Type B pancreatic cell (in vitro differentiated cells): Measurements from ENCODE around the gene ETV6. TPM values are rescaled to one million over a fixed set of nuclear protein-coding genes. Genes with fewer than 3 reads are reported as not detected.
A peak's percentile ranks its signal among the peaks of the same experiment; 100 is the strongest.

Experiments
- DNase-seq: peaks from one replicate; pipeline ENCODE4 v3.0.0; 2021; ENCODE audit warnings: mixed read lengths; ENCODE audit not compliant: unreplicated experiment; ENCODE audit errors: extremely low spot score
- H3K27ac Mint-ChIP-seq: 2 replicates; pipeline ENCODE4 v1.8.0; 2021; ENCODE audit warnings: mild to moderate bottlenecking, mixed read lengths
- H3K27me3 Mint-ChIP-seq: 2 replicates; pipeline ENCODE4 v1.8.0; 2021; ENCODE audit warnings: mixed read lengths
- H3K36me3 Mint-ChIP-seq: 2 replicates; pipeline ENCODE4 v1.8.0; 2021; ENCODE audit warnings: mixed read lengths
- H3K4me1 Mint-ChIP-seq: one replicate; pipeline ENCODE4 v1.8.0; 2021; ENCODE audit warnings: mixed read lengths; ENCODE audit not compliant: unreplicated experiment
- H3K4me3 Mint-ChIP-seq: 2 replicates; pipeline ENCODE4 v1.8.0; 2021; ENCODE audit warnings: mild to moderate bottlenecking, mixed read lengths
- H3K9me3 Mint-ChIP-seq: 2 replicates; pipeline ENCODE4 v1.8.0; 2021; ENCODE audit warnings: mixed read lengths
- total RNA-seq: library from RNA; stranded (reverse); gene quantifications from 2 replicates; pipeline ENCODE4 v1.2.1, GENCODE V29; 2021; ENCODE audit warnings: low replicate concordance
- TF ChIP-seq, protein P1 (sequence below): fragments of 200-600 bp; sonication (generic); conservative IDR thresholded peaks from 2 replicates; pipeline ENCODE4 v1.5.0; 2021; ENCODE audit warnings: antibody characterized with exemption, mild to moderate bottlenecking

The ETV6 gene
- total RNA-seq, 1 donor from 2014 or later: 26.5 TPM

DNA sequence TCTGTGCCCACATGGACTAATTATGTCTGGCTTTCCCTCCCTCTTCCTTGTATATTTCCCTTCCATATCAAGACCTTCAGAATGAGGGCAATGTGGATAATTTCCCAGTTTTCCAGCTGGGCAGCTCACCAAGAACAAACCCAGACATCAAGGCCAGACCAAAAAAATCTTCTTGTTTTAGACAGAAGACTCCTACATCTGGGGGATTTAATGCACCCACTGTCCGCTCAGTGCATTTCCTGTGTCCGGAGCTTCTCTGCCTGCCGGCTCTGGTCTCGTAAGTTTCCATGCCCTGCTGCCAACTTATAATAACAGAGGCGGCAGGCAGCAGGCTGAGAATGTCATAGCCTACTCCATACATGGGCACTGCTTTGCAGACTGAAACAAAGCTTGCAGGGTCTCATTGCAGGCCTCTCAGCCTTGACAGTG, 214.0 kb downstream of the ETV6 start:
- Mint-ChIP-seq H3K4me3 (no peak overlapping the region), H3K27ac (peak overlapping the region; percentile 49), H3K4me1 (peaks cover 27% of the 10 kb centered on the region), H3K27me3 (no peaks in the 10 kb centered on the region), H3K9me3 (peaks cover 4% of the 10 kb centered on the region), H3K36me3 (peaks cover 71% of the 10 kb centered on the region)
- no peak for DNase-seq
- TF ChIP-seq, protein P1, sequence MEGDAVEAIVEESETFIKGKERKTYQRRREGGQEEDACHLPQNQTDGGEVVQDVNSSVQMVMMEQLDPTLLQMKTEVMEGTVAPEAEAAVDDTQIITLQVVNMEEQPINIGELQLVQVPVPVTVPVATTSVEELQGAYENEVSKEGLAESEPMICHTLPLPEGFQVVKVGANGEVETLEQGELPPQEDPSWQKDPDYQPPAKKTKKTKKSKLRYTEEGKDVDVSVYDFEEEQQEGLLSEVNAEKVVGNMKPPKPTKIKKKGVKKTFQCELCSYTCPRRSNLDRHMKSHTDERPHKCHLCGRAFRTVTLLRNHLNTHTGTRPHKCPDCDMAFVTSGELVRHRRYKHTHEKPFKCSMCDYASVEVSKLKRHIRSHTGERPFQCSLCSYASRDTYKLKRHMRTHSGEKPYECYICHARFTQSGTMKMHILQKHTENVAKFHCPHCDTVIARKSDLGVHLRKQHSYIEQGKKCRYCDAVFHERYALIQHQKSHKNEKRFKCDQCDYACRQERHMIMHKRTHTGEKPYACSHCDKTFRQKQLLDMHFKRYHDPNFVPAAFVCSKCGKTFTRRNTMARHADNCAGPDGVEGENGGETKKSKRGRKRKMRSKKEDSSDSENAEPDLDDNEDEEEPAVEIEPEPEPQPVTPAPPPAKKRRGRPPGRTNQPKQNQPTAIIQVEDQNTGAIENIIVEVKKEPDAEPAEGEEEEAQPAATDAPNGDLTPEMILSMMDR: no peak

GRCh38 chr12:11863988-11864387, 214.5 kb downstream of the ETV6 start:
- Mint-ChIP-seq H3K36me3 (peaks cover 66% of the 10 kb centered on the region), H3K27me3 (no peaks in the 10 kb centered on the region), H3K4me1 (peaks cover 27% of the 10 kb centered on the region), H3K27ac (no peak overlapping the region), H3K4me3 (no peak overlapping the region), H3K9me3 (peaks cover 4% of the 10 kb centered on the region)
- no peak for DNase-seq
- TF ChIP-seq, protein P1: no peak

- H3K27ac Mint-ChIP-seq: no peak overlapping the region
- TF ChIP-seq, protein P1: no peak
- peaks cover 4% of the 10 kb centered on the region for H3K9me3 Mint-ChIP-seq
- H3K4me1 Mint-ChIP-seq: peaks cover 25% of the 10 kb centered on the region
- H3K27me3 Mint-ChIP-seq: no peaks in the 10 kb centered on the region
- no peak for DNase-seq
- no peak overlapping the region for H3K4me3 Mint-ChIP-seq
- H3K36me3 Mint-ChIP-seq: peaks cover 75% of the 10 kb centered on the region
Observed at GRCh38 chr12:11865824-11866223, 216.3 kb downstream of the ETV6 start.

DNA sequence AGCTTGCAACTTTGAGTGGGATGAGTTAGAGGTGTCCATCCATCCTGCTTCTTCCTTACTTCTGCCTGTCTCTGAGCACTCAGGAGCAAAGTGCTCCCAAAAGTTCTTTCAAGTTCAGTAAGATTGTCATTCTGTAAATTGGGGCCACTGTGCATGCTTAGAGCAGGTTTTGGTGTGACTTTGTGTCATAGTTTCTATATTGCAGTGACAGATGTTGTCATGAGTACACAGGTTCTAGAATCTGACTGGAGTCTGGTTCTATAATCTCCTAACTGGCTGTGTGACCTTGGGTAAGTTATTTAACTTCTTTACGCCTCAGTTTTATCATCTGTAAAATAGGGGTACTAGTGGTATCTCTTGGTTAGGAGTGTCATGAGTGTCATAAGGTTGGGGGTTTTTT, 218.6 kb downstream of the ETV6 start:
- TF ChIP-seq, protein P1: no peak
- Mint-ChIP-seq H3K9me3 (peaks cover 4% of the 10 kb centered on the region), H3K36me3 (peaks cover 77% of the 10 kb centered on the region)

GRCh38 chr12:11869406-11869805, 219.9 kb downstream of the ETV6 start:
- no peak overlapping the region for H3K27ac Mint-ChIP-seq
- no peaks in the 10 kb centered on the region for H3K27me3 Mint-ChIP-seq
- peaks cover 74% of the 10 kb centered on the region for H3K36me3 Mint-ChIP-seq
- H3K9me3 Mint-ChIP-seq: peaks cover 4% of the 10 kb centered on the region
- TF ChIP-seq, protein P1: no peak
- H3K4me3 Mint-ChIP-seq: no peak overlapping the region
- H3K4me1 Mint-ChIP-seq: no peaks in the 10 kb centered on the region
- DNase-seq: no peak

More for the DNA sequence above, 218.6 kb downstream of the ETV6 start:
- H3K27me3 Mint-ChIP-seq: no peaks in the 10 kb centered on the region
- no peak overlapping the region for H3K27ac Mint-ChIP-seq
- DNase-seq: no peak
- H3K4me1 Mint-ChIP-seq: peaks cover 4% of the 10 kb centered on the region
- H3K4me3 Mint-ChIP-seq: no peak overlapping the region

- TF ChIP-seq, protein P1: no peak
- Mint-ChIP-seq H3K4me3 (no peak overlapping the region), H3K4me1 (no peaks in the 10 kb centered on the region), H3K36me3 (peaks cover 69% of the 10 kb centered on the region), H3K9me3 (peaks cover 4% of the 10 kb centered on the region), H3K27me3 (no peaks in the 10 kb centered on the region), H3K27ac (no peak overlapping the region)
- DNase-seq: no peak
Observed at GRCh38 chr12:11870041-11870451, 220.6 kb downstream of the ETV6 start.
